Measurements from ENCODE around the gene CERT1. TPM values are rescaled to one million over a fixed set of nuclear protein-coding genes. Genes with fewer than 3 reads are reported as not detected.
A peak's percentile ranks its signal among the peaks of the same experiment; 100 is the strongest.

CERT1 gene
- total and polyA plus RNA-seq, 9 of the 15 experiments (the other 6 are each of a cell fraction or from before 2014, with no cell fraction given) = 3.4 to 24.7 (median 9.8) TPM

GRCh38 chr5:75336615-75337336, 174.7 kb downstream of the CERT1 start, which contains the start of gene HMGCR (continued):
- TF ChIP-seq SRF (CRISPR knock-in tag; IDR thresholded peaks at IDR 0.05) (peak in 1 of 2 experiments; percentile 38; a peak in 1 of 4 replicates), OTX1 (CRISPR knock-in tag; IDR thresholded peaks at IDR 0.05) (peak; percentile 75), E2F6 (IDR thresholded peaks at IDR 0.05; ENCODE audit: borderline replicate concordance in 1 of 2, extremely low read depth in 1 of 2, insufficient read depth in 1 of 2, insufficient read length in 1 of 2, low read depth in 1 of 2, low read length in 1 of 2, poor library complexity in 1 of 2, severe bottlenecking in 1 of 2) (peak; percentile 69 to 83), HDAC1 (IDR thresholded peaks at IDR 0.05) (peak in 1 of 2 experiments; percentile 93; a peak in 3 of 4 replicates), TSC22D4 (tag; IDR thresholded peaks at IDR 0.05) (no peak), ZBTB2 (IDR thresholded peaks at IDR 0.05) (peak; percentile 51; the same call in 1 of the 2 replicates), SUPT5H (IDR thresholded peaks at IDR 0.05) (peak; percentile 88), TEAD4 (IDR thresholded peaks at IDR 0.05; ENCODE audit: low read length) (peak; percentile 40; the same call in 1 of the 2 replicates), TEAD4 (CRISPR knock-in tag; IDR thresholded peaks at IDR 0.05; ENCODE audit: borderline replicate concordance) (peak; percentile 63; the same call in 1 of the 2 replicates), ASH1L (IDR thresholded peaks at IDR 0.05; ENCODE audit: borderline replicate concordance, low read depth, partially characterized antibody) (peak; percentile 90), MXD1 (CRISPR knock-in tag; IDR thresholded peaks at IDR 0.05; ENCODE audit: borderline replicate concordance, poor library complexity, severe bottlenecking) (no peak), JUN (IDR thresholded peaks at IDR 0.05; ENCODE audit: borderline replicate concordance, low read depth, low read length) (0 out of 2 replicates have a peak, but pooled peaks have one; percentile 46), JUN (CRISPR knock-in tag; IDR thresholded peaks at IDR 0.05; ENCODE audit: borderline replicate concordance) (peak; percentile 82; the same call in 1 of the 2 replicates), EGR1 (conservative IDR thresholded peaks at IDR 0.05) (peak; percentile 96), RBM25 (IDR thresholded peaks at IDR 0.05; ENCODE audit: low read depth, low read length, severe bottlenecking) (peak; percentile 43), VEZF1 (CRISPR knock-in tag; IDR thresholded peaks at IDR 0.05) (peak; percentile 64), ZNF717 (CRISPR knock-in tag; IDR thresholded peaks at IDR 0.05) (no peak), SP1 (CRISPR knock-in tag; IDR thresholded peaks at IDR 0.05) (peak; percentile 56; the same call in 1 of the 2 replicates)
